ENCODE data around the gene TECPR1. TPM values are rescaled to one million over a fixed set of nuclear protein-coding genes. Genes with fewer than 3 reads are reported as not detected.

TECPR1 gene
- total RNA-seq, 1 donor from 2014 or later: 10.8 TPM

DNA sequence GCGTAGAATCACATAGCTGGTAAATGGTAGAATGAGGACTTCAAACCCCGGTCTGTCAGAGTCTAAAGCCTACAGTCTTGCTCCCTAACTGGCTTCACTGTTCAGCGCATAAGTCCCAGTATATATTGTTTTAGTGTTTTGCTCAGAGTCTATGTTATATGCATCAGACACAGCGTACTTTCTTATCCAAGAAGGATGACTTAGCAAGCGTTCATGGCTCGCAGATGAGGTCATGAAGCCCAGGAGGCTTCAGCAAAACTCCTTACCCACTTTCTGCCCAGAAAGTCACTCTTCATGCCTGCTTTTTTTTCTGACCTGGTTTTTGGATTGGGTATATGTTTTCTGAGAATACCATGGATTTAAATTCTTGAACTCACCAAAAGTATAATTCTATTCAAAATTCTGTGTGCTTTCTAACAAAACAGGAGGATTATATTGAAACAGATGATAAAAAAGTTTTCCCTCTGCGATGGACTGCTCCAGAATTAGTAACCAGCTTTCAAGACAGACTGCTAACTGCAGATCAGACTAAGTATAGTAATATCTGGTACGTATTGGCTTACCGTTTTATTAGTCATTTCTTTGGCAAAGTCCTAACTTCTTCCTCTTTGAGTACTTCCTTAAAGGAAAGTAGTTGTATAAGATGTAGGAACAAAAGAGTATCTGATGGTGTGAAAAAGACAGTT lies 65.4 kb downstream of the TECPR1 start:
- Histone ChIP-seq H3K4me3 (no peak overlapping the region), H3K27me3 (no peaks in the 10 kb centered on the region), H3F3A (ENCODE audit: low read depth) (no peaks in the 10 kb centered on the region), H3K4me1 (no peaks in the 10 kb centered on the region), H3K9me3 (ENCODE audit: low read depth) (no peaks in the 10 kb centered on the region), H2AFZ (replicated peaks) (no peak overlapping the region), H3K79me2 (ENCODE audit: low read depth) (no peaks in the 10 kb centered on the region), H3K27ac (no peak overlapping the region), H3K36me3 (no peaks in the 10 kb centered on the region), H4K20me1 (ENCODE audit: low read depth) (no peaks in the 10 kb centered on the region), H3K4me2 (no peak overlapping the region), H3K9ac (no peak overlapping the region)
- Mint-ChIP-seq H3K4me3 (no peak overlapping the region), H3K36me3 (peaks cover 20% of the 10 kb centered on the region), H3K4me1 (no peaks in the 10 kb centered on the region), H3K9me3 (peaks cover 3% of the 10 kb centered on the region), H3K27me3 (ENCODE audit: insufficient read depth, low read depth) (peaks cover 3% of the 10 kb centered on the region), H3K27ac (no peak overlapping the region)
- TF ChIP-seq EZH2 (IDR thresholded peaks at IDR 0.05) (no peak), EZH2phosphoT487 (IDR thresholded peaks at IDR 0.05) (no peak)
- TF ChIP-seq, protein P1, sequence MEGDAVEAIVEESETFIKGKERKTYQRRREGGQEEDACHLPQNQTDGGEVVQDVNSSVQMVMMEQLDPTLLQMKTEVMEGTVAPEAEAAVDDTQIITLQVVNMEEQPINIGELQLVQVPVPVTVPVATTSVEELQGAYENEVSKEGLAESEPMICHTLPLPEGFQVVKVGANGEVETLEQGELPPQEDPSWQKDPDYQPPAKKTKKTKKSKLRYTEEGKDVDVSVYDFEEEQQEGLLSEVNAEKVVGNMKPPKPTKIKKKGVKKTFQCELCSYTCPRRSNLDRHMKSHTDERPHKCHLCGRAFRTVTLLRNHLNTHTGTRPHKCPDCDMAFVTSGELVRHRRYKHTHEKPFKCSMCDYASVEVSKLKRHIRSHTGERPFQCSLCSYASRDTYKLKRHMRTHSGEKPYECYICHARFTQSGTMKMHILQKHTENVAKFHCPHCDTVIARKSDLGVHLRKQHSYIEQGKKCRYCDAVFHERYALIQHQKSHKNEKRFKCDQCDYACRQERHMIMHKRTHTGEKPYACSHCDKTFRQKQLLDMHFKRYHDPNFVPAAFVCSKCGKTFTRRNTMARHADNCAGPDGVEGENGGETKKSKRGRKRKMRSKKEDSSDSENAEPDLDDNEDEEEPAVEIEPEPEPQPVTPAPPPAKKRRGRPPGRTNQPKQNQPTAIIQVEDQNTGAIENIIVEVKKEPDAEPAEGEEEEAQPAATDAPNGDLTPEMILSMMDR (IDR thresholded peaks at IDR 0.05): no peak
- DNase-seq (ENCODE audit: low spot score): no peak

DNA sequence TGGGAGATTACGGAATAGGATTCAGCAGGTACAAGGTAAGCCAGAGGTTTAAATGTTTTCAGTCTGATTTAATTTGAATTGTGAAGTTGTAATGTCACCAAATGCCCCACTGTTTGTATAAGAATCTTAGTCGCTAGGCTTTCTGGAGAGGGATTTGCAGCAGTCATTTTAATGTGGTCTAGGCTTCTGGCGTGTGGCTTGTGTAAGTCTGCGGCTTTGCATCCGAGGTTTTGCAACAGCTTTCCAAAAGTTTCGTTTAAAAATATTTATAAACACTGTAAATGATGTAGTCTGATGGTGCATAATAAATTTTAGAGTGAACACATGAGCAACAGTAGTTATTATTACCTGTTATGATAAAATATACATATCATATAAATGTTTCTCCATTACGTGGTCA lies 66.9 kb downstream of the TECPR1 start:
- Histone ChIP-seq H3K4me3 (no peak overlapping the region), H3K27me3 (no peaks in the 10 kb centered on the region), H2AFZ (replicated peaks) (no peak overlapping the region), H3K4me1 (no peaks in the 10 kb centered on the region), H3K36me3 (no peaks in the 10 kb centered on the region), H3F3A (ENCODE audit: low read depth) (no peaks in the 10 kb centered on the region), H3K9ac (no peak overlapping the region), H3K27ac (no peak overlapping the region), H3K9me3 (ENCODE audit: low read depth) (no peaks in the 10 kb centered on the region), H3K79me2 (ENCODE audit: low read depth) (no peaks in the 10 kb centered on the region), H3K4me2 (no peak overlapping the region), H4K20me1 (ENCODE audit: low read depth) (no peaks in the 10 kb centered on the region)
- DNase-seq (ENCODE audit: low spot score): no peak
- Mint-ChIP-seq H3K4me1 (no peaks in the 10 kb centered on the region), H3K36me3 (peaks cover 24% of the 10 kb centered on the region), H3K27me3 (ENCODE audit: insufficient read depth, low read depth) (peaks cover 3% of the 10 kb centered on the region), H3K4me3 (no peak overlapping the region), H3K27ac (no peak overlapping the region), H3K9me3 (peaks cover 3% of the 10 kb centered on the region)
- TF ChIP-seq EZH2phosphoT487 (IDR thresholded peaks at IDR 0.05) (no peak), EZH2 (IDR thresholded peaks at IDR 0.05) (no peak)
- TF ChIP-seq, protein P1 (IDR thresholded peaks at IDR 0.05): no peak

DNA sequence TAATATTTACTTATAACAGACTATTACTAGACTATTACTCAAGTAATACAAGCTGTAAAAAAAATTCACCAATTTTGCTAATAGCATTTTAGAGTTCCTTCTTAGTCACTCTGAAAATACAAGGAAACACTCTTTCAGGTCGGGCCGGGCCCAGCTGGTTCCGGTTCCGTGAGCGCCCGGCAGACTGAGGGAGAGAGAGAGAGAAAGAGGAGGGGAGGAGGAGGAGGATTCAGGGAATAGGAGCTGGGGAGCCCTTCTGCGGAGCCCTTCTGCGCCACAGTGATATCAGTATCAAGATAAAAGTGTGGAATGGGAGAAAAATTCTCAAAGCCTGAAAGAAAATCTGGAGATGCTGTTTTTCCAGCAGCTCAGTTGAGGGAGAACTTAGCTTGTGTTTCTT lies 71.3 kb downstream of the TECPR1 start:
- H3K27ac ChIP-seq: no peak overlapping the region
- Mint-ChIP-seq H3K9me3 (no peaks in the 10 kb centered on the region), H3K4me3 (no peak overlapping the region), H3K27ac (no peak overlapping the region), H3K36me3 (peaks cover 16% of the 10 kb centered on the region), H3K27me3 (ENCODE audit: insufficient read depth, low read depth) (no peaks in the 10 kb centered on the region), H3K4me1 (no peaks in the 10 kb centered on the region)
- no peaks in the 10 kb centered on the region for H3K4me1 ChIP-seq
- H3K79me2 ChIP-seq (ENCODE audit: low read depth): no peaks in the 10 kb centered on the region
- TF ChIP-seq EZH2 (IDR thresholded peaks at IDR 0.05) (no peak), EZH2phosphoT487 (IDR thresholded peaks at IDR 0.05) (no peak)
- TF ChIP-seq, protein P1 (IDR thresholded peaks at IDR 0.05): no peak
- no peak overlapping the region for H3K9ac ChIP-seq
- no peaks in the 10 kb centered on the region for H3K9me3 ChIP-seq (ENCODE audit: low read depth)
- H2AFZ ChIP-seq (replicated peaks): no peak overlapping the region
- no peak for DNase-seq (ENCODE audit: low spot score)
- no peak overlapping the region for H3K4me2 ChIP-seq
- no peaks in the 10 kb centered on the region for H3F3A ChIP-seq (ENCODE audit: low read depth)
- H3K27me3 ChIP-seq: no peaks in the 10 kb centered on the region
- no peak overlapping the region for H3K4me3 ChIP-seq
- H4K20me1 ChIP-seq (ENCODE audit: low read depth): no peaks in the 10 kb centered on the region
- peaks cover 4% of the 10 kb centered on the region for H3K36me3 ChIP-seq

Measured in neural progenitor cell (in vitro differentiated cells).